Activated CD4-positive, alpha-beta memory T cell treated with anti-CD3 and anti-CD28 coated beads, Interleukin-2, amount 10 ng/mL, durations not matched to agents 7 days and 5 days (primary cell): ENCODE results near the gene CIDEB. TPM values are rescaled to one million over a fixed set of nuclear protein-coding genes. Genes with fewer than 3 reads are reported as not detected.

Experiments
- CTCF ChIA-PET: fragments of 350-600 bp; sonication (Branson Sonifier 250); formaldehyde crosslinking; loops from one replicate; lab custom pipeline; 2021; ENCODE audit warnings: antibody characterized with exemption, inconsistent platforms; lab: Charles Lee
- POLR2A ChIA-PET: fragments of 350-600 bp; sonication (Branson Sonifier 250); formaldehyde crosslinking; loops from one replicate; lab custom pipeline; 2021; ENCODE audit warnings: antibody characterized with exemption; lab: Charles Lee
- DNase-seq: peaks from one replicate; pipeline ENCODE4 v3.0.0-alpha.2; 2020
- H3K27ac Mint-ChIP-seq: one replicate; pipeline ENCODE4 v1.8.0; 2021; ENCODE audit warnings: mild to moderate bottlenecking, mixed read lengths
- H3K27me3 Mint-ChIP-seq: one replicate; pipeline ENCODE4 v1.8.0; 2021; ENCODE audit warnings: mixed read lengths
- H3K36me3 Mint-ChIP-seq: one replicate; pipeline ENCODE4 v1.8.0; 2021; ENCODE audit warnings: low read depth, mixed read lengths
- H3K4me1 Mint-ChIP-seq: one replicate; pipeline ENCODE4 v1.8.0; 2021; ENCODE audit warnings: mixed read lengths
- H3K4me3 Mint-ChIP-seq: one replicate; pipeline ENCODE4 v1.8.0; 2021; ENCODE audit warnings: mild to moderate bottlenecking, mixed read lengths
- H3K9me3 Mint-ChIP-seq: one replicate; pipeline ENCODE4 v1.8.0; 2021; ENCODE audit warnings: mixed read lengths
- total RNA-seq, 2 experiments: library from RNA; stranded (reverse); gene quantifications; one replicate each; pipeline ENCODE4 v1.2.3, GENCODE V29; 2021

CIDEB gene
- total RNA-seq, 2 experiments from 2014 or later, result 38.4 to 39.6 TPM

DNA sequence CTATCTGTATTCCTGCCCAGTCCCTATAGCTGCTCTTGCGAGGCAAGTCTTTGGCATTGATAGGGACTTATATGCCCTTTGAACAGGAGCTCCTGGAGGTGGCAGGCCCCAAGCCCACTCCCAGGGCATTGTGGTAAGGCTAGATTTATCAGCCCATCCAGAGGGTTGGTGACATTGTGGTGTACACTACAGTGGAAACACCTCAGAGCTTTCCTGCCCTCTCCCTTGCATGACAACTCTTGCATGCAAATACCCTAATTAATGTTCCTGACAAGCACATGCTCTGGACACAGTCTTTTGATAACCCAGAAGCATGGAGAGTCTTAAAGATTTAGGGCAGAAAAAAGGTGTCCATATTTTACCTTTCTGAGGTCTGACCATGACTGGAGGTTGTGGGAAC lies 32.8 kb upstream of the CIDEB start:
- H3K4me3 Mint-ChIP-seq, result no peak overlapping the region

DNA sequence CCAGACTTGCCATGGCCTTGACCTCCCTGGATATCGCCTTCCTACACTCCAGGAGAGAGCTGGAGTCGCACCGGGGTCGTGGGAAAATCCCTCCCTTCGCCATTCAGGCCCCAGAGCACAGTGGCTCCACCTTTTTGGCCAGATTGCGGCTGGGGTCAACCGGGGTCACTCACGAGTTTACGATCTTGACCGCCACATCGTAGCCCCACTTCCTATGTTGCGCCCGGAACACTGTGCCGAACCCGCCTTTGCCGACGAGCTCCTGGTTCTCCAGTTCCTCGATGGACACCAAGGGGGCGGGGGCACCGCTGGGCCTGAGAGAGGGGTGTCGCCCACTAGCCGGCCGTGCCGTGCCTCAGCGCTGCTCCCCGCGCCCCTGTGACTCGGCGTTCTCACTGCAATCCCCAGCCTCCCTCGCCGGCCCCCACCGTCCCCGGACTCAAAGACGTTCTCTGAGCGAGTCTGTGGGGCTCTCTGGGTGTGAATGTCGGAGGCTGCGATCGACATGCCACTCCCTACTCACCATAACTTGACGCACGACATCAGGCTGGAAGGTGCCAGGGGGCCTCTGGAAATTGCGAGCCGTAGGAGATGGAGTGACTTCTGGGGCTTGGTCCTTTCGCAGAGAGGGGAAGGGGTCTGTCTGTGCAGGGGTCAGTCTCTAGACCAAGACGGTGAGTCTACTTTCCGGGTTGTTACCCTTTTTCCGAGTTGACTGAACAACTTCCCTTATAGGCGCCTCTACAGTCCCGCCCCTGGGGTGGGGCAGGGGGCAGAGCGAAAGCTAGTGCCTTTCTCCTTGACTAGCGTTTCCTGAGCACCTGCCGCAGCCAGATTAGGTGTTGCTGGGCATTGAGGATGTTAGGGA lies 31.7 kb upstream of the CIDEB start, which contains the start of gene RIPK3:
Gene RIPK3, minus strand, starts transcription at position 708 of the 868 bp plus-strand sequence. Its CDS starts 165 bp downstream, at position 543.
- Mint-ChIP-seq H3K9me3 (no peaks in the 10 kb centered on the region), H3K4me1 (peaks cover 42% of the 10 kb centered on the region), H3K27me3 (peaks cover 31% of the 10 kb centered on the region), H3K4me3 (peak within 1 kb of the TSS; percentile 97), H3K36me3 (peaks cover 33% of the 10 kb centered on the region), H3K27ac (peak within 1 kb of the TSS; percentile 83)
- ChIA-PET POLR2A (interaction anchor here (0.6 to 5.4 kb wide), 19 partner anchors 8 to 204 kb away, joined by 3 to 69 read pairs (median 4); partner anchors contain the start of genes CBLN3, DHRS1, KHNYN and LTB4R2), CTCF (interaction anchor here (0.8 to 18.8 kb wide), 7 partner anchors 12 to 102 kb away, joined by 3 to 494 read pairs (median 5); partner anchors contain the start of genes CBLN3, KHNYN and TINF2)
- DNase-seq, result peak; percentile 82

More for the DNA sequence above, 32.8 kb upstream of the CIDEB start:
- CTCF ChIA-PET, result interaction anchor here (0.8 to 18.8 kb wide), 3 partner anchors 32 to 101 kb away, joined by 4 to 494 read pairs (median 5); partner anchors contain the start of genes CBLN3 and KHNYN
- POLR2A ChIA-PET, result interaction anchor here (0.8 to 5.4 kb wide), 7 partner anchors 10 to 98 kb away, joined by 3 to 69 read pairs (median 6); partner anchors contain the start of genes CBLN3, KHNYN, RABGGTA and TINF2
- Mint-ChIP-seq H3K27me3 (peaks cover 33% of the 10 kb centered on the region), H3K36me3 (peaks cover 27% of the 10 kb centered on the region), H3K9me3 (no peaks in the 10 kb centered on the region), H3K27ac (no peak overlapping the region), H3K4me1 (peaks cover 34% of the 10 kb centered on the region)
- no peak for DNase-seq

DNA sequence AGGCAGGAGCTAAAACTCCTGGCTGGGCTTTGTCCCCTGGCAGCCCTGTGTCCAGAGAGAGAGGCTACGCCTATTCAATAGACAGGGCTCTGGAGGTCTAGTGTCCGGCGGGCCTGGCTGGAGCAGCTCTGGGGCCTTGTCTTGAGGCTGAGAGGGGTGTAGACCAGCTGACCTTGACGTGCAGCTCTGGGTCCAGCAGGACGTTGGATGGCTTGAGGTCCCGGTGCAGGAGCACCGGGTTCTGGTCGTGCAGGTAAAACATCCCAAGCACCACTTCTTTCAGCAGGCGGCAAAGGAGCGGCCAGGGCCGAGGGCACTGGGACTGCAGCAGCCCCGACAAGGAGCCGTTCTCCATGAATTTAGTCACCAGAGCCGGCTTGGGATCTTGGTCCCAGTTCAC lies 31.1 kb upstream of the CIDEB start:
- H3K4me3 Mint-ChIP-seq, result peak overlapping the region; percentile 97
- H3K9me3 Mint-ChIP-seq, result no peaks in the 10 kb centered on the region
- H3K27ac Mint-ChIP-seq, result peak overlapping the region; percentile 6
- H3K36me3 Mint-ChIP-seq, result peaks cover 33% of the 10 kb centered on the region
- no peak for DNase-seq
- peaks cover 33% of the 10 kb centered on the region for H3K27me3 Mint-ChIP-seq
- POLR2A ChIA-PET, result interaction anchor here (0.6 to 5.4 kb wide), 8 partner anchors 9 to 103 kb away, joined by 3 to 69 read pairs (median 8); partner anchors contain the start of genes CBLN3, DHRS1, KHNYN and NOP9
- CTCF ChIA-PET, result interaction anchor here (1.4 to 18.8 kb wide), 4 partner anchors 11 to 98 kb away, joined by 5 to 494 read pairs (median 19); partner anchors contain the start of genes CBLN3 and KHNYN
- H3K4me1 Mint-ChIP-seq, result peaks cover 47% of the 10 kb centered on the region

DNA sequence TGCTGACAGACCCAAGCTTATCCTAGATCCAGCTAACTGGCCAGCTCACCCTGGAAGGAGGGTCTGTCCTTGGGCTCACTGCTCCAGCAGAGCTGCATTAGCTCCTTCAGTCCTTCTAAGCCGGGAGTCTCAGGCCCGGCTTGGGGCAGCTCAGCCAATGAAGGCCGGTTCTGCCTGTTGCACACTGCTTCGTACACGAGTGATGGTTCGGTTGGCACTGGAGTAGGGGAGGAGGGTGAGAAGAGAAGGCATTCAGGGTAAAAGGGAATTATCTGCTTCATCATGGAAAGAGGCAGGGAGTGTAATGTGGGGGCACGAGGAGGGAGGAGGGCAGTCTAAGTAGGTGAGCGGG lies 30.0 kb upstream of the CIDEB start:
- peaks cover 33% of the 10 kb centered on the region for H3K36me3 Mint-ChIP-seq
- no peak for DNase-seq
- H3K9me3 Mint-ChIP-seq, result no peaks in the 10 kb centered on the region
- H3K4me1 Mint-ChIP-seq, result peaks cover 56% of the 10 kb centered on the region
- ChIA-PET POLR2A (interaction anchor here (0.8 to 5.4 kb wide), 2 partner anchors 89 to 93 kb away, joined by 3 to 69 read pairs; partner anchors contain the start of genes CBLN3 and KHNYN), CTCF (interaction anchor here (5.1 to 18.8 kb wide), 2 partner anchors 90 to 99 kb away, joined by 30 to 494 read pairs; partner anchors contain the start of genes CBLN3 and KHNYN)
- no peak overlapping the region for H3K27ac Mint-ChIP-seq
- peaks cover 35% of the 10 kb centered on the region for H3K27me3 Mint-ChIP-seq
- peak overlapping the region; percentile 97 for H3K4me3 Mint-ChIP-seq

DNA sequence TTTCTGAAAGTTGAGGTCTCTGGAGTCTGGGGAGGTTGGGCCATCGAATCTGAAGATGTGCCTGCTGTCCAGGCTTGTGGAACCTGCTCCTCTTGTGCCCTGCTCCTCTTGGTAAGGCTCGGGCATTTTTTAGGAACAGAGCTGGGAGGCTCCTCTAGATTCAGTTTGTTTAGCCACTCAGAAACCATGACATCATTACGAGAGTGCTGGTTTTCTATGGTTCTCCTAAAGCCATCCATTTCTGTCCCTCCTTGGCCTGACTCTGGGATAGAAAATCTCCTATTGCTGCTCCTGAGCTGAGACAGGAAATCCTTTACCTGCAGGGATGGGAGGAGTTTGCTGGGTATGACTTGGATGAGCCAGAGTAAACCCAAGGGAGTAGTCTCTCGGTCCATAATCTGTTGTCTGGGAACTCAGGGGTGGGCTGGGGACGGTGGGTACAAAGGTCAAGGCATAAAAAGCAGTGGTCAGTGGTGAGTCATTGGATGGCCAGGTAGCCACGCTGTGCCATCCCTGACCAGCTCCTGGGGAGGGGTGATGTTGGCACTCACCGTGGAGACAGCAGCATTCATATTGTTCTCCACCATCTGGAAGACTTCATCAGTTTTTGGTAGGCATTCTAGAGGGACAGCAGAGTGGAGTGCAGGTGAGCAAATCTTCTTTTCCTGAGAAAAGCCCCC lies 29.5 kb upstream of the CIDEB start:
- Mint-ChIP-seq H3K27ac (no peak overlapping the region), H3K4me1 (peaks cover 61% of the 10 kb centered on the region), H3K27me3 (peaks cover 35% of the 10 kb centered on the region), H3K36me3 (peaks cover 33% of the 10 kb centered on the region), H3K9me3 (no peaks in the 10 kb centered on the region), H3K4me3 (no peak overlapping the region)
- ChIA-PET POLR2A (interaction anchor here (0.8 to 6.6 kb wide), 3 partner anchors 90 to 96 kb away, joined by 3 to 221 read pairs (median 69); partner anchors contain the start of genes CBLN3 and KHNYN), CTCF (interaction anchor here (5.1 to 18.8 kb wide), 2 partner anchors 90 to 99 kb away, joined by 30 to 494 read pairs; partner anchors contain the start of genes CBLN3 and KHNYN)
- DNase-seq, result no peak

DNA sequence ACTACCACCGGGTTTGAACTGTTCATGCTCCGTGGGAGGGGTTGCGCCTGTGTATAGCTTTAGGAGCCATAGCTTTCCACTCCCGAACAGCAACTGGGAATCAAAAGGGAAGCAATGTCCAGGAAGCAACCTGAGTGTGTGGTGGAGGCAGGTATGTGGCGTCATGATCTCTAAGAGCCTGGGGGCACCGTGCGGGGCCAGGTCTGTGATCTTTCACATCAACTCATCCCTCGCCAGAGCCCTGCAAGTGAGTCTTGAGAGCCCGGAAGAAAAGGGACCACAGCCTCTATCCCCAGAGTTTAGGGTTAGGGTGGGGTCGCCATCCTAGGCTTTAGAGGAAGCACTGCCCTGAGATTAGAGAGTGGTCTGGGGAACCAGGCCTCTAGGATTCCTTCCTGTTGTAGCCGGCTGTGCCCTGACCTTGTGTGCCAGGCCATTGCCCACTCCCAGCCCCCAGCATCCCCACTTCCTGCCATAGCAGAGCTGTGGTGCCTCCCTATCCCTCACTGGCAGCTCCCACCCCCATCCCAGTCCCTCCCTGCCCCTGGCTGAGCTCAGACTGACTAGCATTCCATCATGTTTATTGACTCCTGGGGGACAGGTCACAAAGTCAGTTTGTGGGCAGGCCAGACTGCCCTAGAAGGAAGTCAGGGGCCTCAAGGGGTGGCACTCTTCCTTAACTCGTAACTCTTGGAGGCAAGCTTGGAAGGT lies 27.8 kb upstream of the CIDEB start:
- CTCF ChIA-PET, result interaction anchor here (5.1 to 18.8 kb wide), 3 partner anchors 25 to 101 kb away, joined by 30 to 494 read pairs (median 144); partner anchors contain the start of genes CBLN3, CIDEB, KHNYN and LTB4R
- no peak overlapping the region for H3K27ac Mint-ChIP-seq
- POLR2A ChIA-PET, result interaction anchor here (2.6 to 6.6 kb wide), 2 partner anchors 97 to 107 kb away, joined by 16 to 221 read pairs; partner anchors contain the start of genes CBLN3, KHNYN and SDR39U1
- peaks cover 74% of the 10 kb centered on the region for H3K4me1 Mint-ChIP-seq
- H3K36me3 Mint-ChIP-seq, result peaks cover 33% of the 10 kb centered on the region
- H3K27me3 Mint-ChIP-seq, result peaks cover 34% of the 10 kb centered on the region
- H3K9me3 Mint-ChIP-seq, result no peaks in the 10 kb centered on the region
- H3K4me3 Mint-ChIP-seq, result no peak overlapping the region
- DNase-seq, result no peak

DNA sequence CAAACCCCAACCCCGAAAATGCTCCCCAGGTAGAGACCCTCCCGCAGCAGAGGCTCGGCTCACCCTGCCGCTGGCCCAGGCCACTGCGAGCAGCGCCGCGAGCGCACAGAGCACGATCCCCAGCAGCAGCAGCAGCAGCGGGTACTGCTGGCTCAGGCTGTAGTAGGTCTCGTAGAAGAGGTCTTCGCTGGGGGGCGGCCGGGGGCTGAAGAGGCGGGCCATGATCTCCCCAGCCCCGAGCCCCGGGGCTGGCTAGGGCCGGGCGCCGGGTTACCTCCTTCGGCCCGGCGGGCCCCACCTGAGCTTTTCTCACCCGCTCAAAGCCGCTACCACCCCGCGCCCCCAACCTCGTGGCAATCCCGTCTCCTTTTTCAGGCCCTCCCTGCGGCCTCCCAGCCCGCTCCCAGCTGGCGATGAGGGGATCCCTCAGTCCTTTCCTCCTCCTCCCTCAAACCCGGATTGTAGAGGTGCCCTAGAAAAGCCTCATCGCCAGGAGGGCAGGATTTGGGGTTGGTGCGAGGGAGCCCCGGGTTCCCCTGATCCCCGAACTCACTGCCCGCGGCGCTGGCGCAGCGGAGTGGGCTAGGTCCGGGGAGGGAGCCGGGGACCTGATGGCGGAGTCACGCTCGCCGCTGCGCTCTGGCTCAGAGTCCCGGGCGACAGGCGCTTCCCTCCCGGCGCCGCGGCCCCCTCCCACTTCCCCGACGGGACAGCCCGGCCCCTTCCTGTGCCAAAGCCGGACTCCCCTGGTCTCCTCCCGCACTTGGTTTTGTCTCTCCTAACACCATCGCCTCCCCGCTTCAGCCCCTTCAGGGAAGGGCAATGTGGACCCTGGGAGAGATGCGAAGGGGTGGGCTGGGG lies 26.9 kb upstream of the CIDEB start, which contains the start of gene ADCY4:
Gene ADCY4, minus strand, starts transcription at position 641 of the 861 bp plus-strand sequence. Its CDS starts 419 bp downstream, at position 222.
- DNase-seq, result no peak
- ChIA-PET POLR2A (interaction anchor here (1.2 to 6.6 kb wide), 4 partner anchors 89 to 121 kb away, joined by 5 to 221 read pairs (median 12); partner anchors contain the start of genes CBLN3, CHMP4A, KHNYN and SDR39U1), CTCF (interaction anchor here (1.2 to 18.8 kb wide), 9 partner anchors 13 to 104 kb away, joined by 3 to 494 read pairs (median 13); partner anchors contain the start of genes CBLN3, CIDEB, DHRS1 and KHNYN)
- peaks cover 77% of the 10 kb centered on the region for H3K4me1 Mint-ChIP-seq
- peaks cover 35% of the 10 kb centered on the region for H3K27me3 Mint-ChIP-seq
- no peaks in the 10 kb centered on the region for H3K9me3 Mint-ChIP-seq
- H3K36me3 Mint-ChIP-seq, result peaks cover 33% of the 10 kb centered on the region
- no peak within 1 kb of the TSS for H3K27ac Mint-ChIP-seq
- H3K4me3 Mint-ChIP-seq, result peak within 1 kb of the TSS; percentile 41

DNA sequence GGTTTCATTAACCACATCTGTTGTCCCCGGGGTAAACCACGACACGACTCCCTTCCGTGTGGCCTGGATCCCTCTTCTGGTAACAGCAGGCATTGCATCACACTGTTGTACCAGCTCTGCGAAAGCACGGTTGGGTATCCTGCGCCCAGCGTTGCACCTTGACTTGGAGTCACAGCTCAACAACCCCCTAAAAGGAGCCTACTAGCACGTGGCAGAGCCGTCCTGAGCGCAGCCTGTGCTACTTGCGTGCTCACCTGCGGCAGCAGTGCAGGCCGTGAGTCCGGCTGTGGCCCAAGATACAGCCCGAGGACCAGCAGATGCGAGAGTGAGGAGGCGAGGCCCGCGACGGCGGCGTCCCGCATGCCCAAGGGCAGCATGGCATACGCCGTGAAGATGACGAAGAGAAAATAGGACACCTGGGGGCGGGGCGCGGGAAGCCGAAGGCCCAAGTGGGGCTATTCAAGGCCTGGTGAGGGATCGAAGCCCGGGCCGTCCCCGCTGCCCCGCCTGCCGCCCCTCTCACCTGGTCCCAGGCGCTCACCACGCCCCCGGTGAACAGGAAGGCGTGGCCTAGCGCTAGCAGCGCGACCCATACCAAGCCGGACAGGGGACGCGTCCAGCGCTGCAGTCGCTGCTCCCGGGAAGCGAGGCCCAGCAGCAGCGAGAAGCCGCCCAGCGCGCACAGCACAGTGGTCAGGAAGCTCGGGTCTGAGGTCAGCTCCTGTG lies 24.7 kb upstream of the CIDEB start:
- H3K4me3 Mint-ChIP-seq, result peak overlapping the region; percentile 71
- H3K36me3 Mint-ChIP-seq, result peaks cover 21% of the 10 kb centered on the region
- H3K9me3 Mint-ChIP-seq, result no peaks in the 10 kb centered on the region
- peaks cover 81% of the 10 kb centered on the region for H3K4me1 Mint-ChIP-seq
- DNase-seq, result peak; percentile 89
- ChIA-PET CTCF (interaction anchor here (0.7 to 18.8 kb wide), 31 partner anchors 9 to 366 kb away, joined by 3 to 494 read pairs (median 5); partner anchors contain the start of genes CBLN3, CIDEB, DHRS1 and KHNYN), POLR2A (interaction anchor here (0.5 to 8.4 kb wide), 18 partner anchors 9 to 171 kb away, joined by 3 to 221 read pairs (median 3); partner anchors contain the start of genes CBLN3, KHNYN, LTB4R and LTB4R2)
- peak overlapping the region; percentile 61 for H3K27ac Mint-ChIP-seq
- peaks cover 35% of the 10 kb centered on the region for H3K27me3 Mint-ChIP-seq

DNA sequence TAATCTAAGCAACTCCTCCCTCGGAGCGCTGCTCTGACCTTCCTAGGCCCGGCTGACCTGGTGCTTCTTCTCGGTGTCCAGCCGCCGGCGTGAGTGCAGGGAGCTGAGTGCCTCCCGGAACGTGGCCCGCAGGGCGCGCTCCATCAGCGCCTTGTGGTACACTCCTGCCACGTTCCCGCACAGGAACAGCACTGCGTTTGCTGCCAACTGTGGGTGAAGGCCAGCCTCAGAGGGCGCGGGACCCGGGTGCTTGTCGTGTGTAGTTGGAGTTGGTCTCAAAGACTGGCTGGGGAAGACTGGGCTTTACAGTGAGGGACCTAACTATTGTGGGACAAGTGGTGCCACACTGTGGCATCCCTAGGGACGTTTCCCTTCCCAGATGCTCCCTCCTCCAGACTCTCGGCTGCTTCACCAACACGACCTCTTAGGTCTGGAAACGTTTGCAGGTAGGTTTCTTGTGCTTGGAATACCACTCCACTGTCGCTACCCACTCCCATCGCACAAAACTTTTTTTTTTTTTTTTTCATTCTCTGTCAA lies 24.0 kb upstream of the CIDEB start:
- ChIA-PET POLR2A (interaction anchor here (0.5 to 8.4 kb wide), 17 partner anchors 9 to 170 kb away, joined by 3 to 221 read pairs (median 4); partner anchors contain the start of genes CBLN3, CIDEB, KHNYN and LTB4R), CTCF (interaction anchor here (0.7 to 18.8 kb wide), 20 partner anchors 8 to 367 kb away, joined by 3 to 494 read pairs (median 8); partner anchors contain the start of genes CBLN3, CIDEB, DHRS1 and KHNYN)
- H3K27me3 Mint-ChIP-seq, result peaks cover 35% of the 10 kb centered on the region
- peaks cover 15% of the 10 kb centered on the region for H3K36me3 Mint-ChIP-seq
- H3K4me1 Mint-ChIP-seq, result peaks cover 84% of the 10 kb centered on the region
- H3K9me3 Mint-ChIP-seq, result no peaks in the 10 kb centered on the region
- peak overlapping the region; percentile 61 for H3K27ac Mint-ChIP-seq
- no peak for DNase-seq
- peak overlapping the region; percentile 71 for H3K4me3 Mint-ChIP-seq
